ENCODE results near the gene SLC13A3.

GRCh38 chr20:46618316-46619100, 32.8 kb downstream of the SLC13A3 start:
- TF ChIP-seq CTCF (IDR thresholded peaks at IDR 0.05) (no peak), POLR2A (IDR thresholded peaks at IDR 0.05) (no peak)
